IMR-90 (cell line): ENCODE measurements around the gene MBTD1. TPM values are rescaled to one million over a fixed set of nuclear protein-coding genes. Genes with fewer than 3 reads are reported as not detected.
"Not testable (repeated sequence)": the region's sequence is repeated elsewhere in the genome, so short reads cannot be mapped to it uniquely, and the experiment has no call there.

Experiments
- ATAC-seq: fragments of 200-7000 bp; cut with Tn5 transposase; 2 replicates; pipeline ENCODE4 v1.9.1; 2020; ENCODE audit warnings: low read depth, mild to moderate bottlenecking, moderate library complexity
- BruUV-seq: library from RNA; stranded (reverse); fragments of 400-500 nt; replicated peaks from 2 replicates; lab custom pipeline; 2021; lab: Mats Ljungman, UMichigan
- CTCF ChIA-PET: fragments of 300-600 bp; formaldehyde crosslinking; extraction: SDS; loops from one replicate; lab custom pipeline; 2021; ENCODE audit warnings: antibody characterized with exemption; lab: Yijun Ruan, JAX
- POLR2A ChIA-PET: fragments of 300-600 bp; sonication (Branson Sonifier 250); formaldehyde crosslinking; loops from one replicate; lab custom pipeline; 2022; ENCODE audit warnings: antibody characterized with exemption; ENCODE audit not compliant: unreplicated experiment; lab: Charles Lee
- DNase-seq: peaks from one replicate; pipeline ENCODE4 v3.0.0; 2013
- H2AFZ ChIP-seq: replicated peaks from 2 replicates; pipeline ENCODE3; 2013; ENCODE audit warnings: low read length, mild to moderate bottlenecking; ENCODE audit not compliant: poor library complexity
- H2AK5ac ChIP-seq: 2 replicates; pipeline ENCODE4 v1.6.1; 2013; ENCODE audit warnings: low read depth, low read length, inconsistent platforms
- H2AK9ac ChIP-seq: replicated peaks from 2 replicates; pipeline ENCODE3; 2013; ENCODE audit warnings: mild to moderate bottlenecking, low read depth, low read length, moderate library complexity; ENCODE audit not compliant: poor library complexity
- H2BK120ac ChIP-seq: 2 replicates; pipeline ENCODE4 v1.6.1; 2013; ENCODE audit warnings: low read depth, low read length, inconsistent platforms
- H2BK15ac ChIP-seq: 3 replicates; pipeline ENCODE4 v1.6.1; 2013; ENCODE audit warnings: low read depth, low read length, inconsistent platforms
- H2BK20ac ChIP-seq: 2 replicates; pipeline ENCODE4 v1.6.1; 2013; ENCODE audit warnings: low read depth, mild to moderate bottlenecking, inconsistent platforms, low read length, moderate library complexity
- H2BK5ac ChIP-seq: 2 replicates; pipeline ENCODE4 v1.6.1; 2013; ENCODE audit warnings: mild to moderate bottlenecking, low read depth, low read length, inconsistent platforms; ENCODE audit not compliant: poor library complexity, severe bottlenecking
- H3K14ac ChIP-seq: replicated peaks from 2 replicates; pipeline ENCODE4 v1.6.1; 2013; ENCODE audit warnings: low read depth, low read length, inconsistent platforms
- H3K18ac ChIP-seq: 2 replicates; pipeline ENCODE4 v1.6.1; 2013; ENCODE audit warnings: low read depth, low read length, control low read depth
- H3K23ac ChIP-seq: 2 replicates; pipeline ENCODE4 v1.6.1; 2013; ENCODE audit warnings: low read depth, low read length, inconsistent platforms
- H3K27ac ChIP-seq: 2 replicates; pipeline ENCODE4 v1.5.1; 2013; ENCODE audit warnings: mild to moderate bottlenecking, control low read depth, low read length; ENCODE audit not compliant: insufficient read depth
- H3K27me3 ChIP-seq: 2 replicates; pipeline ENCODE4 v1.6.1; 2013; ENCODE audit warnings: low read length; ENCODE audit not compliant: control insufficient read depth, insufficient read depth
- H3K36me3 ChIP-seq: 2 replicates; pipeline ENCODE4 v1.6.1; 2013; ENCODE audit warnings: low read length, mixed read lengths; ENCODE audit not compliant: control insufficient read depth, insufficient read depth
- H3K4ac ChIP-seq: 2 replicates; pipeline ENCODE4 v1.6.1; 2013; ENCODE audit warnings: low read depth, low read length, inconsistent platforms
- H3K4me1 ChIP-seq: 2 replicates; pipeline ENCODE4 v1.6.1; 2013; ENCODE audit warnings: low read length, mixed read lengths; ENCODE audit not compliant: control insufficient read depth, insufficient read depth
- H3K4me2 ChIP-seq: 2 replicates; pipeline ENCODE4 v1.6.1; 2013; ENCODE audit warnings: low read depth, mild to moderate bottlenecking, control low read depth, low read length, moderate library complexity
- H3K4me3 ChIP-seq: 2 replicates; pipeline ENCODE4 v1.5.1; 2013; ENCODE audit warnings: low read depth, mild to moderate bottlenecking, control low read depth, low read length, moderate library complexity; ENCODE audit not compliant: insufficient read depth
- H3K56ac ChIP-seq: 2 replicates; pipeline ENCODE4 v1.6.1; 2013; ENCODE audit warnings: low read length, inconsistent platforms; ENCODE audit not compliant: insufficient read depth; ENCODE audit errors: extremely low read depth
- H3K79me1 ChIP-seq, 2 experiments: 2 replicates each; pipeline ENCODE4 v1.6.1; 2013; ENCODE audit warnings: low read length in 2 of 2, inconsistent platforms in 1 of 2, low read depth in 1 of 2
- H3K9ac ChIP-seq: 2 replicates; pipeline ENCODE4 v1.6.1; 2013; ENCODE audit warnings: low read depth, low read length, control low read depth
- H3K9me1 ChIP-seq: 2 replicates; pipeline ENCODE4 v1.6.1; 2013; ENCODE audit warnings: low read length, inconsistent platforms; ENCODE audit not compliant: insufficient read depth
- H3K9me3 ChIP-seq: 2 replicates; pipeline ENCODE4 v1.6.1; 2013; ENCODE audit warnings: low read length; ENCODE audit not compliant: control insufficient read depth, insufficient read depth
- H4K20me1 ChIP-seq: 2 replicates; pipeline ENCODE4 v1.6.1; 2013; ENCODE audit warnings: low read length, inconsistent platforms; ENCODE audit not compliant: insufficient read depth
- H4K5ac ChIP-seq: 2 replicates; pipeline ENCODE4 v1.6.1; 2013; ENCODE audit warnings: mild to moderate bottlenecking, low read depth, low read length, control low read depth
- H4K8ac ChIP-seq, 2 experiments: 2 replicates each; pipeline ENCODE4 v1.6.1; 2013; ENCODE audit warnings: low read depth in 2 of 2, low read length in 2 of 2, control low read depth in 1 of 2, inconsistent platforms in 1 of 2
- H4K91ac ChIP-seq: 2 replicates; pipeline ENCODE4 v1.6.1; 2013; ENCODE audit warnings: low read depth, low read length, inconsistent platforms; ENCODE audit not compliant: insufficient read depth
- CEBPB ChIP-seq: IDR thresholded peaks from 2 replicates; pipeline ENCODE4 v1.6.1; 2012; ENCODE audit warnings: low read depth, low read length, improper control_type of control experiment
- RAD21 ChIP-seq: IDR thresholded peaks from 2 replicates; pipeline ENCODE4 v1.6.1; 2012; ENCODE audit warnings: low read length, improper control_type of control experiment
- WGBS, 2 experiments: methylation state at CpG; one replicate each; pipeline versions ENCODE4 v1.1.5 to v1.1.7; 2013; ENCODE audit warnings: missing lambda C conversion rate in 2 of 2; ENCODE audit not compliant: insufficient read length in 1 of 2; ENCODE audit errors: extremely low coverage in 2 of 2; 5-methylcytosine and 5-hydroxymethylcytosine counted together
- dilution Hi-C: fragments of 300-500 bp; cut with HindIII; formaldehyde crosslinking; loops from one replicate; pipeline ENCODE4 v1.14.3; 2018; ENCODE audit warnings: low sequenced_read_pairs; ENCODE audit not compliant: unreplicated experiment
- in situ Hi-C: fragments of 300-500 bp; cut with MboI; formaldehyde crosslinking; loops from 3 replicates; pipeline ENCODE4 v1.14.3; 2019; ENCODE audit warnings: low sequenced_read_pairs, inconsistent platforms, mixed read lengths
- intact Hi-C: fragments of 100-400 bp; cut with micrococcal nuclease; formaldehyde crosslinking; loops from 2 replicates; pipeline ENCODE4 v1.10.0; 2022
- polyA plus RNA-seq, 3 experiments: library from polyadenylated mRNA; depleted of rRNA; stranded (reverse); fragments of >200 nt; gene quantifications; 2 replicates each; pipeline ENCODE4 v1.2.3, GENCODE V29; 2012; ENCODE audit warnings: low replicate concordance in 1 of 3
- total RNA-seq: library from RNA; depleted of rRNA; stranded (reverse); fragments of >200 nt; gene quantifications from 2 replicates; pipeline ENCODE4 v1.2.3, GENCODE V29; 2012

The MBTD1 gene
- total and polyA plus RNA-seq, 2 of the 4 experiments (the other 2 are of a cell fraction) = 3.2 to 5.6 TPM

DNA sequence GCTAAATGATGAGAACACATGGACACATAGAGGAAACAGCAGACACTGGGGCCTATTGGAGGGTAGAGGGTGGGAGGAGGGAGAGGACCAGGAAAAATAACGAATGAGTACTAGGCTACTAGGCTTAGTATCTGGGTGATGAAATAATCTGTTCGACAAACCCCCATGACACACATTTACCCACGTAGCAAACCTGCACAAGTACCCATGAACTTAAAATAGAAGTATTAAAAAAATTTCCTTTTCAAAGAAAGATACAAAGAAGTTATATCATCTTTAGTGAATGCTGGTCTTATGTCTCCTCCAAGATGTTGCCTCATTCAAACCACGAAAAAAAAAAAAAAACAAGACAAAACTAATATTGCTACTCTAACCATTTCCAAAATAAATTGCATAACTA is 31.7 kb downstream of the MBTD1 start:
- Histone ChIP-seq H3K56ac (no peak overlapping the region), H3K9ac (no peak overlapping the region), H2AK5ac (no peak overlapping the region), H3K9me1 (0 out of 2 replicates have a peak, but pooled peaks cover 3% of the 10 kb centered on the region), H2AK9ac (no peak overlapping the region), H3K79me1 (peaks cover 28 to 48% of the 10 kb centered on the region in 2 experiments), H2BK20ac (no peak overlapping the region), H2BK15ac (no peak overlapping the region), H3K27ac (no peak overlapping the region), H3K14ac (no peak overlapping the region), H4K5ac (no peak overlapping the region), H2BK5ac (no peak overlapping the region), H2BK120ac (no peak overlapping the region), H3K23ac (no peak overlapping the region), H3K4me1 (0 out of 2 replicates have a peak, but pooled peaks cover 2% of the 10 kb centered on the region), H3K27me3 (no peaks in the 10 kb centered on the region), H4K20me1 (peaks cover 9% of the 10 kb centered on the region; the same call in 1 of the 2 replicates), H3K4me2 (no peak overlapping the region), H3K36me3 (0 out of 2 replicates have a peak, but pooled peaks cover 7% of the 10 kb centered on the region), H3K4me3 (no peak overlapping the region), H3K9me3 (no peaks in the 10 kb centered on the region), H4K91ac (no peak overlapping the region), H2AFZ (no peak overlapping the region), H4K8ac (no peak overlapping the region), H3K18ac (no peak overlapping the region), H3K4ac (no peak overlapping the region)
- no peak for TF ChIP-seq RAD21
- peak; percentile 76 for TF ChIP-seq CEBPB
- DNase-seq = peak; percentile 68
- ChIA-PET CTCF (no interaction called here), POLR2A (no interaction called here)
- intact Hi-C loops (no loop called here), in situ Hi-C loops (no loop called here), dilution Hi-C loops (no loop called here)
- no TSS peak for BruUV-seq
- ATAC-seq = no peak
- WGBS, 2 experiments = no CpG with 5 or more reads among the region's 4 CpGs

DNA sequence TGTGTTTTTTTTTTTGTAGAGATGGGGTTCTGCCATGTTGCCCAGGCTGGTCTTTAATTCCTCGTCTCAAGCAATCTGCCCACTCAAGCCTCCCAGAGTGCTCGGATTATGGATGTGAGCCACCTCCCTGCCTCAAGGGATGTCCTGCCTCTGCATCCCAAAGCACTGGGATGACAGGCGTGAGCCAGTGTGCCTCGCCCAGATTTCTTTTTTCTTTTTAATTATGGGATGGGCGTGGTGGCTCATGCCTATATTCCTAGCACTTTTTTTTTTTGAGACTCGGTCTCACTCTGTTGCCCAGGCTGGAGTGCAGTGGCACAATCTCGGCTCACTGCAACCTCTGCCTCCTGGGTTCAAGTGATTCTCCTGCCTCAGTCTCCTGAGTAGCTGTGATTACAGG is 34.3 kb downstream of the MBTD1 start:
- H2AK5ac ChIP-seq, H3K27me3 ChIP-seq, dilution Hi-C loops, POLR2A ChIA-PET, H4K5ac ChIP-seq, DNase-seq, H3K4me1 ChIP-seq, H3K9ac ChIP-seq, H3K56ac ChIP-seq, H4K20me1 ChIP-seq, H2AK9ac ChIP-seq, H2BK120ac ChIP-seq, H2BK15ac ChIP-seq, H4K8ac ChIP-seq, H3K4me2 ChIP-seq, H3K9me3 ChIP-seq, intact Hi-C loops, H3K27ac ChIP-seq, H3K18ac ChIP-seq, H3K4me3 ChIP-seq, H2BK20ac ChIP-seq, CTCF ChIA-PET, H3K14ac ChIP-seq, H4K91ac ChIP-seq, H2AFZ ChIP-seq, H3K9me1 ChIP-seq, BruUV-seq, in situ Hi-C loops, H2BK5ac ChIP-seq, H3K4ac ChIP-seq, ATAC-seq, H3K23ac ChIP-seq: not testable (repeated sequence)
- Histone ChIP-seq H3K36me3 (peaks cover 11% of the 10 kb centered on the region), H3K79me1 (peaks cover 17 to 42% of the 10 kb centered on the region in 2 experiments)
- WGBS, 2 experiments = 100% methylated on average over 1 of the region's 7 CpGs; no CpG with 5 or more reads in 1 of the 2 experiments
